HG03103 (cell line): ENCODE measurements around the gene CYLD.

Source experiments
- ATAC-seq: cut with Tn5 transposase; IDR thresholded peaks from one replicate; pipeline ENCODE4 v1.9.1; 2021; ENCODE audit warnings: low read depth; ENCODE audit not compliant: unreplicated experiment

CYLD gene

GRCh38 chr16:50839920-50840729 lies 98.2 kb downstream of the CYLD start:
- ATAC-seq = no peak

- ATAC-seq = no peak
Observed at GRCh38 chr16:50841081-50841886, 99.4 kb downstream of the CYLD start.

GRCh38 chr16:50842013-50842505 lies 100.2 kb downstream of the CYLD start:
- no peak for ATAC-seq

- ATAC-seq = no peak
Observed at GRCh38 chr16:50842589-50842988, 100.7 kb downstream of the CYLD start.

- ATAC-seq = no peak
Observed at GRCh38 chr16:50844840-50845239, 103.0 kb downstream of the CYLD start.

GRCh38 chr16:50845296-50845695 lies 103.4 kb downstream of the CYLD start:
- no peak for ATAC-seq

GRCh38 chr16:50846511-50846910 lies 104.6 kb downstream of the CYLD start:
- ATAC-seq = no peak

GRCh38 chr16:50847166-50847565 lies 105.3 kb downstream of the CYLD start:
- ATAC-seq = no peak

GRCh38 chr16:50848755-50849514 lies 107.0 kb downstream of the CYLD start:
- ATAC-seq = no peak
